ENCODE results near the gene TPD52L1. TPM values are rescaled to one million over a fixed set of nuclear protein-coding genes. Genes with fewer than 3 reads are reported as not detected.

TPD52L1 gene
- total RNA-seq, 2 donors from 2014 or later = 24.9 to 39.1 TPM

- 88 to 94% methylated on average over 1 of the region's 1 CpG for whole genome bisulfite sequencing, 2 experiments (ENCODE audit: insufficient coverage in 1 of 2, insufficient read length in 1 of 2)
- Histone ChIP-seq H3K9me3 (ENCODE audit: control insufficient read depth, low read length) (no peaks in the 10 kb centered on the region), H3K9ac (ENCODE audit: extremely low read depth, low read length, poor library complexity, severe bottlenecking) (no peak overlapping the region), H3K27ac (ENCODE audit: low read depth, low read length) (no peak overlapping the region), H3K36me3 (ENCODE audit: control insufficient read depth, insufficient read depth, low read length) (no peaks in the 10 kb centered on the region), H3K4me1 (ENCODE audit: control insufficient read depth, insufficient read depth, low read length) (no peaks in the 10 kb centered on the region), H3K27me3 (ENCODE audit: control insufficient read depth, insufficient read depth, low read length, poor library complexity, severe bottlenecking) (no peaks in the 10 kb centered on the region), H3K4me3 (ENCODE audit: low read length) (no peak overlapping the region)
- no peak for DNase-seq
- TF ChIP-seq, protein P1, sequence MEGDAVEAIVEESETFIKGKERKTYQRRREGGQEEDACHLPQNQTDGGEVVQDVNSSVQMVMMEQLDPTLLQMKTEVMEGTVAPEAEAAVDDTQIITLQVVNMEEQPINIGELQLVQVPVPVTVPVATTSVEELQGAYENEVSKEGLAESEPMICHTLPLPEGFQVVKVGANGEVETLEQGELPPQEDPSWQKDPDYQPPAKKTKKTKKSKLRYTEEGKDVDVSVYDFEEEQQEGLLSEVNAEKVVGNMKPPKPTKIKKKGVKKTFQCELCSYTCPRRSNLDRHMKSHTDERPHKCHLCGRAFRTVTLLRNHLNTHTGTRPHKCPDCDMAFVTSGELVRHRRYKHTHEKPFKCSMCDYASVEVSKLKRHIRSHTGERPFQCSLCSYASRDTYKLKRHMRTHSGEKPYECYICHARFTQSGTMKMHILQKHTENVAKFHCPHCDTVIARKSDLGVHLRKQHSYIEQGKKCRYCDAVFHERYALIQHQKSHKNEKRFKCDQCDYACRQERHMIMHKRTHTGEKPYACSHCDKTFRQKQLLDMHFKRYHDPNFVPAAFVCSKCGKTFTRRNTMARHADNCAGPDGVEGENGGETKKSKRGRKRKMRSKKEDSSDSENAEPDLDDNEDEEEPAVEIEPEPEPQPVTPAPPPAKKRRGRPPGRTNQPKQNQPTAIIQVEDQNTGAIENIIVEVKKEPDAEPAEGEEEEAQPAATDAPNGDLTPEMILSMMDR (conservative IDR thresholded peaks at IDR 0.05) = no peak
- Mint-ChIP-seq H3K9me3 (no peaks in the 10 kb centered on the region), H3K27ac (no peak overlapping the region), H3K27me3 (ENCODE audit: insufficient read depth) (no peaks in the 10 kb centered on the region), H3K4me1 (peaks cover 4% of the 10 kb centered on the region), H3K4me3 (no peak overlapping the region), H3K36me3 (ENCODE audit: low read depth) (no peaks in the 10 kb centered on the region)
Measured at GRCh38 chr6:125175466-125176048, 22.0 kb downstream of the TPD52L1 start.

GRCh38 chr6:125182237-125183008 is 28.9 kb downstream of the TPD52L1 start:
- Histone ChIP-seq H3K27ac (ENCODE audit: low read depth, low read length) (no peak overlapping the region), H3K9ac (ENCODE audit: extremely low read depth, low read length, poor library complexity, severe bottlenecking) (no peak overlapping the region), H3K36me3 (ENCODE audit: control insufficient read depth, insufficient read depth, low read length) (no peaks in the 10 kb centered on the region), H3K9me3 (ENCODE audit: control insufficient read depth, low read length) (no peaks in the 10 kb centered on the region), H3K4me1 (ENCODE audit: control insufficient read depth, insufficient read depth, low read length) (no peaks in the 10 kb centered on the region), H3K4me3 (ENCODE audit: low read length) (no peak overlapping the region), H3K27me3 (ENCODE audit: control insufficient read depth, insufficient read depth, low read length, poor library complexity, severe bottlenecking) (no peaks in the 10 kb centered on the region)
- Mint-ChIP-seq H3K36me3 (ENCODE audit: low read depth) (no peaks in the 10 kb centered on the region), H3K27me3 (ENCODE audit: insufficient read depth) (no peaks in the 10 kb centered on the region), H3K27ac (no peak overlapping the region), H3K9me3 (no peaks in the 10 kb centered on the region), H3K4me1 (peaks cover 6% of the 10 kb centered on the region), H3K4me3 (no peak overlapping the region)
- TF ChIP-seq, protein P1 (conservative IDR thresholded peaks at IDR 0.05) = no peak
- DNase-seq = no peak
- 87 to 91% methylated on average over 3 to 6 of the region's 6 CpGs for WGBS, 2 experiments (ENCODE audit: insufficient coverage in 1 of 2, insufficient read length in 1 of 2)

DNA sequence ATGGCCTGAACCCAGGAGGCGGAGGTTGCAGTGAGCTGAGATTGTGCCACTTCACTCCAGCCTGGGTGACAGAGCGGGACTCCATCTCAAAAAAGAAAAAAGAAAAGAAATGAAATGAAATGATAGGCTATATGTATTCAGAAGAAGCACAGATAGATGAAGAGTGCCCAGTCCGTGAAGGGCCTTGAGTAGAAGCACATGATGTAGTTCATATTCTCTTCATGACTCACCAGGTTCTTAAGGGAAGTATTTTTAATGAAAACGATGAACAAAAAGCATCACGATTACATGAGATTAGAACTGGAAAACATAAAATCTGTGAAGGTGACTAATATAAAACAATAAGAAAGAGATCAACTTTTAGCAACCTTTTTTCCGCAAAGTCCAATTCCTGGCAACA is 29.8 kb downstream of the TPD52L1 start:
- DNase-seq = no peak
- no peak overlapping the region for H3K4me3 Mint-ChIP-seq

More for the DNA sequence above, 29.8 kb downstream of the TPD52L1 start:
- Histone ChIP-seq H3K9me3 (ENCODE audit: control insufficient read depth, low read length) (no peaks in the 10 kb centered on the region), H3K9ac (ENCODE audit: extremely low read depth, low read length, poor library complexity, severe bottlenecking) (no peak overlapping the region), H3K4me3 (ENCODE audit: low read length) (no peak overlapping the region), H3K27ac (ENCODE audit: low read depth, low read length) (no peak overlapping the region), H3K4me1 (ENCODE audit: control insufficient read depth, insufficient read depth, low read length) (no peaks in the 10 kb centered on the region), H3K27me3 (ENCODE audit: control insufficient read depth, insufficient read depth, low read length, poor library complexity, severe bottlenecking) (no peaks in the 10 kb centered on the region), H3K36me3 (ENCODE audit: control insufficient read depth, insufficient read depth, low read length) (no peaks in the 10 kb centered on the region)
- no peaks in the 10 kb centered on the region for H3K9me3 Mint-ChIP-seq
- H3K27ac Mint-ChIP-seq = no peak overlapping the region
- TF ChIP-seq, protein P1 (conservative IDR thresholded peaks at IDR 0.05) = no peak
- no peaks in the 10 kb centered on the region for H3K36me3 Mint-ChIP-seq (ENCODE audit: low read depth)
- WGBS, 2 experiments (ENCODE audit: insufficient coverage in 1 of 2, insufficient read length in 1 of 2) = 93 to 96% methylated on average over 4 to 6 of the region's 6 CpGs
- H3K27me3 Mint-ChIP-seq (ENCODE audit: insufficient read depth) = no peaks in the 10 kb centered on the region
- peaks cover 6% of the 10 kb centered on the region for H3K4me1 Mint-ChIP-seq
